Stimulated activated naive B cell treated with anti-CD40 and anti-IgM and Interleukin-4, amounts not matched to agents 10 μg/mL and 1 μg/mL and 100 μg/mL, for 72 hours (primary cell): ENCODE results near the gene TTC39C.

Experiments
- ATAC-seq, 2 donors: fragments of 150-1000 bp; cut with Tn5 transposase; replicated peaks; 2 replicates each; pipeline ENCODE4 v1.10.0; 2021; ENCODE audit warnings: moderate library complexity in 1 of 2
- DNase-seq: peaks from one replicate; pipeline ENCODE4 v3.0.0; 2021
- H3K27ac Mint-ChIP-seq: one replicate; pipeline ENCODE4 v1.8.0; 2022; ENCODE audit warnings: mild to moderate bottlenecking, mixed read lengths
- H3K27me3 Mint-ChIP-seq, 2 donors: one replicate each; pipeline ENCODE4 v1.8.0; 2022; ENCODE audit warnings: mixed read lengths in 2 of 2
- H3K36me3 Mint-ChIP-seq, 2 donors: one replicate each; pipeline ENCODE4 v1.8.0; 2022; ENCODE audit warnings: mixed read lengths in 2 of 2, mild to moderate bottlenecking in 1 of 2
- H3K4me1 Mint-ChIP-seq, 2 donors: one replicate each; pipeline ENCODE4 v1.8.0; 2022; ENCODE audit warnings: mixed read lengths in 2 of 2, mild to moderate bottlenecking in 1 of 2
- H3K4me3 Mint-ChIP-seq, 2 donors: one replicate each; pipeline ENCODE4 v1.8.0; 2022; ENCODE audit warnings: mild to moderate bottlenecking in 2 of 2, mixed read lengths in 2 of 2, moderate library complexity in 1 of 2
- H3K9me3 Mint-ChIP-seq, 2 donors: one replicate each; pipeline ENCODE4 v1.8.0; 2022; ENCODE audit warnings: mixed read lengths in 2 of 2, mild to moderate bottlenecking in 1 of 2

Gene TTC39C

DNA sequence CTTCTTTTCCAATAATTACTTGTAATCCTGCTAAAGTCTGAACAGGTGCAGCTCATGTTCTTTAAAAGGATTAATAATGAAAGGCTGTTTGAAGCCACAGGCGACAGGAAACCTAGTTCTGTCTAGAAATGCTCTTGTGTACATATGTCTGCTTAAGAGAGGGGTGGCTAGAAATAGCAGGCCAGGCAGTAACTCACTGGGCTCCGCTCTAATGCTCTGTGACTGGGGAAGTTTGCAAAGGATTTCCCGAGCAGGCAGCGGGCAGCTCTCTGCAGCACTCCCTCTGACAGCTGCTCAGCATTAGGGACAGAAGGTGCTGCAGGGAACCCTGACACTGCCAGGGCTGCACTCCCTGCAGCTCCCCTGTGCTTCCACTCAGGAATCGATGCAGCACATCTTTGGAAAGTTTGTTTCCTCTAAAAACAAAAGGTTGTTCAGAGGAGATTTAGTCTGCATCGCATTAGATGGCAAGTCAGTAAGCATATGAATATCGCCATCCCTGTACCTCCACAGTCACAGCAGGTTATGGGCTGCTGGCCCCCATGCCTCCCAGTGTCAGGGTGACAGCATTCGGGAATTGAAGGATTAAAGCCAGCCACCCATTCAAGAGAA is 33.1 kb upstream of the TTC39C start:
- Mint-ChIP-seq H3K27me3 (no peaks in the 10 kb centered on the region), H3K9me3 (peaks cover 5% of the 10 kb centered on the region in 2 donors), H3K4me1 (peaks cover 30 to 51% of the 10 kb centered on the region in 2 donors), H3K27ac (peak overlapping the region; percentile 60), H3K4me3 (no peak overlapping the region), H3K36me3 (peaks cover 0 to 5% of the 10 kb centered on the region in 2 donors)
- DNase-seq (peak; percentile 35), ATAC-seq (peak; percentile 95 to 98)

DNA sequence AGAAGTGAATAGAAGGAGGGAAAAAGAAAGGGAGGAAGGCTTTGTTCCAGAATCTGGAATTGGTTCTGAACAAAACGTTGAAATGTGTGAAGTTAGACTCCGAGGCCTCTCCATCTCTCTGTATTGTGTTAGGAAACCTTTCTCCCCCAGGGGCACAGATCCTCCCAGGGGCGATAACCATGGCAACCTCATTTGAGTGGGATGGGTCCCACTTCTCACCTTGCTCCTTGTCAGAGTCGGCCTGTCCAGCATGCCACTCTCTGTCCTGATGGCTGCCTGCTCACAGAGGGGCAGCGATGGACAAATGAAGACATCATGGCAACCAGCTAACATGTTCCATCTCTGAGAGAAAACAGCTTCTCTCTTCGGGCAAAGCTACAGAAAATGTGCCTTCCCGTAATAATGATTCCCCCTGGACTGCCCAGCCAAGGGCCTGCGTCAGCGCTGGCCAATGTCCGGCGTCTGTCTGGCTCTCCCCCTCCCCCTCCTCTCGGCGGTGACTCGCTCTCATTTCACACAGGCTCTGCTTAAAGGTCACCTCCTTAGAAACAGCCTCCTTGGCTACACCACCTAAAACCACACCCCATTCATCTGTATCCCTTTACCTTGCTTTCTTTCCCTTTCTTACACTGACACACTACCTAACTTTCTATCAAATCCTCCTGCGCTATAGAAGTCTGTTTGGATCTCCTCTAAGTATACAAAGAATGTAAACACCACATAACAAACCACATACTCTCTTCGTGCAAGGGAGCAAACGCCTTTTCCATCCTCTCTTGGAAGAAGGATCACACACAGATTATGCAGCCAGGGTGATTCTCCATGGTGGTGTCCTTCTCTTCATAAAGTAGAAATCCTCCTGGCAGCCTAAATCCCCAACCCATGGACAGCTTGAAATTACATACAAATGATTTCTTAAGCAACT is 32.1 kb upstream of the TTC39C start:
- peaks cover 27 to 61% of the 10 kb centered on the region in 2 donors for H3K4me1 Mint-ChIP-seq
- H3K27me3 Mint-ChIP-seq, result no peaks in the 10 kb centered on the region
- H3K27ac Mint-ChIP-seq, result no peak overlapping the region
- H3K36me3 Mint-ChIP-seq, result no peaks in the 10 kb centered on the region
- ATAC-seq, result no peak
- peaks cover 0 to 3% of the 10 kb centered on the region in 2 donors for H3K9me3 Mint-ChIP-seq
- DNase-seq, result no peak
- peak overlapping the region in 1 of 2 donors; percentile 39 for H3K4me3 Mint-ChIP-seq

DNA sequence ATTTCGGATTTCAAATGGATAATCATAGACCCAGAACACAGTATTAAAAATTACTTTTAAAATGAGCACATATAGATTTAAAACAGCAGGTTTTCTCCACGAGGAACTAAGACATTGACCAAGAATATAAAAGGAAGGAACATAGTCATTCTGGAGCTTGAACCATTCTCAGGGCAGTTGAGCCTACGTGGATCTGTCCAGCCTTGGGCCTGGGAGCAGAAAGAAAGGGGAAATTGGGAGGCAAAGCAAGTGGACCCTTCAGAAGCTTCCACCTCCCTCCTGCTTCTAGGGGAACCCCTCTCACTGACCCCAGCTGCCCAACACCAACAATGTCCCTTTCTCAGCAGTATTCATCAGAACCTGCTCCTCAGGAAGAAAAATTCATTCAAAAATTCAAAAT is 31.4 kb upstream of the TTC39C start:
- Mint-ChIP-seq H3K27ac (no peak overlapping the region), H3K4me1 (peaks cover 22 to 56% of the 10 kb centered on the region in 2 donors)

GRCh38 chr18:23986600-23987359 is 27.8 kb upstream of the TTC39C start:
- H3K4me3 Mint-ChIP-seq, result no peak overlapping the region
- DNase-seq (no peak), ATAC-seq (peak; percentile 65 to 77)
- H3K27ac Mint-ChIP-seq, result no peak overlapping the region
- peaks cover 12 to 34% of the 10 kb centered on the region in 2 donors for H3K4me1 Mint-ChIP-seq
- H3K36me3 Mint-ChIP-seq, result no peaks in the 10 kb centered on the region
- no peaks in the 10 kb centered on the region for H3K27me3 Mint-ChIP-seq
- H3K9me3 Mint-ChIP-seq, result peaks cover 0 to 1% of the 10 kb centered on the region in 2 donors

More for the DNA sequence above, 31.4 kb upstream of the TTC39C start:
- Mint-ChIP-seq H3K36me3 (no peaks in the 10 kb centered on the region), H3K4me3 (no peak overlapping the region), H3K9me3 (peaks cover 0 to 1% of the 10 kb centered on the region in 2 donors), H3K27me3 (no peaks in the 10 kb centered on the region)
- ATAC-seq (no peak), DNase-seq (no peak)

DNA sequence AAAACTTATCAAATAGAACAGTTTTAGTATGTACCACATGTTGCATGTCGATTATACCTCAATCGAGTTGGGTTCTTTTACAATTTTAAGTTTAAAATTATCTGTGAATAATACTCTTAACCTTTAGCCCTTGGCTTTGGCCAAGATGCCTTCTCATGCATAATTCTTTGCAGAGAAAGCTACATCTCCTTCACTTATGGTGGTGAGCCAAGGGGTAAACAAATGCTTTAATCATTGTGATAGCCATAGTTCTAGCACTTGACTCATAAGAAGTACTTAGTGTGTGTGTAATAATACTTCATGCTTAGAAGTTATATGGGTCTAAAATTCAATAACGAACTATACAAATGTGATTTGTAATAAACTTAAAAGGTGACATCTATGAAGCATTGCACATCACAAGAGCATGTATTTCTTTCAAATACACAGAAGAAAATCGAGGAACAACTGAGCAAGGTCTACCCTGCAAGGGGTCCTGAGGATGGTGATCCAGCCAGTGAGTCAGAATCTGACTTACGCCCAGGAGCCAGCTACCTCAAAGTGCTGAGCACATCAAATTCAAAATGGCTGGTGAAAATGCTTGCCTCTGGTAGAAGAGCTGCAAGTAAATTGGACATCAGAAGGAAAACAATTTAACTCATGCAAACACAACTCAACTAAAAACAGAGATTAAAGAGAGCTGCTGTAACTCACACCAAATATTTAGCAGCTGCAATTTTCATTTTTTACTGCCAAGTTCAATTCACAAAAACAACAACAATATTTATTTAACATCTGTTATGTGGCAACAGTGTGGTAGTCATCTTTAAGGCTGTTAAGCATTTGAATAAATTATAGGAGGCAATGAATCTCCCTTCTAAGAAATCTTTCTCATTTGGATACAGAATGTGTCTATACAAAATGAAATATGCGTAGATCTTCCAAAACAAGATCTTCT is 23.8 kb upstream of the TTC39C start:
- H3K27ac Mint-ChIP-seq, result no peak overlapping the region
- H3K4me3 Mint-ChIP-seq, result no peak overlapping the region
- H3K27me3 Mint-ChIP-seq, result no peaks in the 10 kb centered on the region
- DNase-seq, result no peak
- H3K9me3 Mint-ChIP-seq, result peaks cover 0 to 1% of the 10 kb centered on the region in 2 donors
- no peaks in the 10 kb centered on the region for H3K36me3 Mint-ChIP-seq
- peaks cover 9 to 22% of the 10 kb centered on the region in 2 donors for H3K4me1 Mint-ChIP-seq
- ATAC-seq, result no peak

GRCh38 chr18:23992089-23992940 is 22.2 kb upstream of the TTC39C start:
- no peak for DNase-seq
- Mint-ChIP-seq H3K4me3 (no peak overlapping the region), H3K27ac (no peak overlapping the region), H3K27me3 (no peaks in the 10 kb centered on the region), H3K9me3 (no peaks in the 10 kb centered on the region), H3K36me3 (no peaks in the 10 kb centered on the region), H3K4me1 (peaks cover 9 to 10% of the 10 kb centered on the region in 2 donors)
- ATAC-seq, result no peak

DNA sequence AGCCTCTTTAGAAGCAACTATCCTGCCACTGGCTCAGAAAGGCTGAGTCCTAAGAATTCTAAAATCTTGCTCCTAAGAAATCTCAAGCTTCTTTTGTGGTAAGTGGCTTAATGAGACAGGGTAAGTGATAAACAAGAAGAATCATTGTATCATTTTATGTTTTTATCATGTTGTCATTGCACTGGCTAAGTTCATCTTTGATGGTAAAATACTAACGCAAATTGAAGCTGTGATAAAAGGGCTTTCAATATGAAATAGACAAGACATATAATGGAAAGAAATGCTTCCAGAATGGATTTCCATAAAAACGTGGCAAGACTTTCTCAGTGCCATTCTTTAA is 21.6 kb upstream of the TTC39C start:
- Mint-ChIP-seq H3K4me1 (peaks cover 7% of the 10 kb centered on the region in 2 donors), H3K27ac (no peak overlapping the region), H3K4me3 (no peak overlapping the region), H3K36me3 (no peaks in the 10 kb centered on the region), H3K9me3 (no peaks in the 10 kb centered on the region), H3K27me3 (no peaks in the 10 kb centered on the region)
- no peak for DNase-seq
- no peak for ATAC-seq

GRCh38 chr18:23994361-23994902 is 20.1 kb upstream of the TTC39C start:
- no peaks in the 10 kb centered on the region for H3K36me3 Mint-ChIP-seq
- no peaks in the 10 kb centered on the region for H3K9me3 Mint-ChIP-seq
- H3K4me1 Mint-ChIP-seq, result peaks cover 7% of the 10 kb centered on the region in 2 donors
- no peak overlapping the region for H3K27ac Mint-ChIP-seq
- DNase-seq (no peak), ATAC-seq (no peak)
- H3K27me3 Mint-ChIP-seq, result no peaks in the 10 kb centered on the region
- H3K4me3 Mint-ChIP-seq, result no peak overlapping the region

- Mint-ChIP-seq H3K4me3 (peak overlapping the region in 1 of 2 donors; percentile 30), H3K36me3 (no peaks in the 10 kb centered on the region), H3K27ac (peak overlapping the region; percentile 0)
Measured at GRCh38 chr18:23995180-23995579, 19.4 kb upstream of the TTC39C start.

DNA sequence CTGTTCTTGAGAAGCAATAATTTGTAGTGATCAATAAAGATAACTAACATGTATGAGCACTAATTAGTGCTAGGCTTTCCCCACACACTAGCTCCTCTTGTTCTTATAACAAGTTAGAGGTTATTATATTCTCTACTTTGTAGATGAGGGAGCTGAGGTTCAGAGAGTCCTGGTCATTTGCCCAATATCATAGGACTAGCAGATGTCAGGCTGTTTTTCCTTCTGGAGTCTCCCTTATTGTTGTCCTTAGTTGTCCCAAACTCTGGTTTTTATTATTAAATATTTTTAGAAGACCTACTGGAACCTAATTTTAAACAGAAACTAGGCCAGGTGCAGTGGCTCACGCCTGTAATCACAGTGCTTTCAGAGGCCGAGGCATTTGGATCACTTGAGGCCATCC is 16.5 kb upstream of the TTC39C start:
- Mint-ChIP-seq H3K36me3 (no peaks in the 10 kb centered on the region), H3K9me3 (no peaks in the 10 kb centered on the region), H3K27ac (no peak overlapping the region), H3K4me1 (peaks cover 14 to 16% of the 10 kb centered on the region in 2 donors), H3K4me3 (no peak overlapping the region), H3K27me3 (no peaks in the 10 kb centered on the region)
- no peak for DNase-seq
- ATAC-seq, result no peak

More at GRCh38 chr18:23995180-23995579, 19.4 kb upstream of the TTC39C start:
- Mint-ChIP-seq H3K4me1 (peaks cover 5 to 7% of the 10 kb centered on the region in 2 donors), H3K9me3 (no peaks in the 10 kb centered on the region), H3K27me3 (no peaks in the 10 kb centered on the region)
- ATAC-seq (peak; percentile 45 to 93), DNase-seq (no peak)

DNA sequence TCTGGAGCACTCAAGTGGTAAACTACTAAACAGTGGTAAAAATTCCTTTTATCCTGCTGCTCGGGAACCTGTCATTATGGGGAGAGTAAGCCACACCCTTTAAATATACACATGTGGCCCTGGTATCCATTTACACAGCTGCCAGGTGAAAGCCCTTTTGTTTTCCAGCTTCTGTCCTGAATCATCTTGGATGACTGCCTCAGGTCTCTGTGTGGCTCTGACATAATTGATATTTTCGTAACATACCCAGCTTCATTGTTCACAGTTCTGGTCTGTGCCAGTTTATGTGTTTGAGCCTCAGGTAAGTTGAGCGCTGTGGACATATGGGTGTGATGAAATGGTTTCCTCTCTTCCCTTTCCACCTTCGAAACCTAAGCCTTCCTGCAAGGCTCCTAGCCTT is 15.7 kb upstream of the TTC39C start:
- H3K27ac Mint-ChIP-seq, result no peak overlapping the region
- no peaks in the 10 kb centered on the region for H3K36me3 Mint-ChIP-seq
- ATAC-seq (no peak), DNase-seq (no peak)
- no peak overlapping the region for H3K4me3 Mint-ChIP-seq
- no peaks in the 10 kb centered on the region for H3K27me3 Mint-ChIP-seq
- H3K4me1 Mint-ChIP-seq, result peaks cover 15 to 21% of the 10 kb centered on the region in 2 donors
- H3K9me3 Mint-ChIP-seq, result no peaks in the 10 kb centered on the region

DNA sequence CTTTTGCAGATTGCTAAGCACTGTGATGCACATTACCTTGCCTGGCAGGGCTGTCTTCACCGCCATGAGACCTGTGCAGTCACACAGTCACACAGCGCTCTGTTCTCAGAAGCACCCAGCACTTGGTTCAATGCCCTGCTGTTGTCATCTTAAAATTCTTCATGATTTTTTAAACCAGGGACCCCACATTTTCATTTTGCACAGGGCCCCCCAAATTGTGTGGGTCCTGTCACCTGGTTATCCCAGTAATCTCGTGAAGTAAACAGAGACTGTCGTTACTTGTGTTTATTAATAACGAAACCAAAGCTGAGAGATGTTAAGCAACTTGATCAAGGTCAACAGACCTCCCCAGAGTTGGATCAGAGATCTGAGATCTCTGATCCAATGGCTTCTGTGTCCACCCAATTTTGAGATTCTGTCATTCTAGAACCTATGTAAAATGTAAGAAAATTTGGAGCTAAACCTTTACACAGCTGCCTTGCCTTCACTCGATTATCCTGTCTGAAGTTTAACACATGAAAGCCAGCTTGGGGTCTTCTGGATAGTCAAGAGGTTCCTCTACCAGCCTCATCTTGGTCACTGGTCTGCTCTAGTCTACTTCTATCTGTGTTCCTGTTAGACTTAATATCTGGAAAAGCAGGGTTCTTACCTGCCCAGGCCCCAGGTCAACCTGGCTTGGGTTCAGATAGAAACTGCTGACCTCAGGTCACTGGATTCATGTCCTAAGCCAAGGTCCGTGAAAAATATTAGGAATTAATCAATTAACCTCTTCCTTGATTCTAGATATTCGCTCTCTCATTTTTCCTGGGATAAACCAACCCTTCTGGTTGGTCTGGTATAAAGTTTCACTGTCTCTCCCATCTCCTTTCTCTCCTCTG is 13.7 kb upstream of the TTC39C start:
- Mint-ChIP-seq H3K9me3 (no peaks in the 10 kb centered on the region), H3K4me1 (peaks cover 15 to 26% of the 10 kb centered on the region in 2 donors), H3K27ac (no peak overlapping the region), H3K4me3 (no peak overlapping the region), H3K36me3 (no peaks in the 10 kb centered on the region), H3K27me3 (no peaks in the 10 kb centered on the region)
- DNase-seq (no peak), ATAC-seq (no peak)
